DND-41 (cell line): ENCODE measurements around the gene SLC30A5.

Experiments
- EZH2 ChIP-seq: IDR thresholded peaks from 3 replicates; pipeline ENCODE4 v1.6.1; 2012; ENCODE audit warnings: borderline replicate concordance, low read depth, mild to moderate bottlenecking, moderate library complexity, low read length, inconsistent platforms; ENCODE audit not compliant: severe bottlenecking
- TF ChIP-seq, protein P1 (sequence below): IDR thresholded peaks from 2 replicates; pipeline ENCODE4 v1.5.1; 2012; ENCODE audit warnings: borderline replicate concordance, low read length, moderate library complexity, mild to moderate bottlenecking; ENCODE audit not compliant: poor library complexity, severe bottlenecking; ENCODE audit errors: extremely low read depth

DNA sequence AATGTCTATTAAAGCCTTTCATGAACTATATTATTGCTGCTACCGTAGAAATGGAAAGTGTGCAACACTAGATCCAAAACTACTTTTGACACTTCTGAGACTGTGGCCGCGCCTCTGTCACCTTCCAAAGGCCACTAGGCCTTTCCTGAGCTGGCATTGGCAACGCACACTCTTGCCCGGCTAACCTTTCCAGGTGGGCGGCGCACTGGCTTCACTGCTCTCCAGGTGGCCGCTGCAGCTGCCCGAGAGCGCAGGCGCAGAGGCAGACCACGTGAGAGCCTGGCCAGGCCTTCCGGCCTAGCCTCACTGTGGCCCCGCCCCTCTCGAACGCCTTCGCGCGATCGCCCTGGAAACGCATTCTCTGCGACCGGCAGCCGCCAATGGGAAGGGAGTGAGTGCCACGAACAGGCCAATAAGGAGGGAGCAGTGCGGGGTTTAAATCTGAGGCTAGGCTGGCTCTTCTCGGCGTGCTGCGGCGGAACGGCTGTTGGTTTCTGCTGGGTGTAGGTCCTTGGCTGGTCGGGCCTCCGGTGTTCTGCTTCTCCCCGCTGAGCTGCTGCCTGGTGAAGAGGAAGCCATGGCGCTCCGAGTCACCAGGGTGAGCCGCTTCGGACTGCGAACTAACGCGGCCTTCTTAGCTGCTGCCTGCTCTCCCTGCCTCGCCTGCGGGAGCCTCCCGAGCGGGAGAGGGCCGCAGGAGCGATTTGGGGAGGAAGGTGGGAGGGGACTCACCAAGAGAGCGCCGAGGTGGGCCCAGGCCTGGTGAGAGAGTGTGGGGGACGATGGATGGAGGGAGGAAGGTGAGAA, 73.1 kb downstream of the SLC30A5 start, which contains the start of gene CCNB1:
- no peak for TF ChIP-seq EZH2
- TF ChIP-seq, protein P1, sequence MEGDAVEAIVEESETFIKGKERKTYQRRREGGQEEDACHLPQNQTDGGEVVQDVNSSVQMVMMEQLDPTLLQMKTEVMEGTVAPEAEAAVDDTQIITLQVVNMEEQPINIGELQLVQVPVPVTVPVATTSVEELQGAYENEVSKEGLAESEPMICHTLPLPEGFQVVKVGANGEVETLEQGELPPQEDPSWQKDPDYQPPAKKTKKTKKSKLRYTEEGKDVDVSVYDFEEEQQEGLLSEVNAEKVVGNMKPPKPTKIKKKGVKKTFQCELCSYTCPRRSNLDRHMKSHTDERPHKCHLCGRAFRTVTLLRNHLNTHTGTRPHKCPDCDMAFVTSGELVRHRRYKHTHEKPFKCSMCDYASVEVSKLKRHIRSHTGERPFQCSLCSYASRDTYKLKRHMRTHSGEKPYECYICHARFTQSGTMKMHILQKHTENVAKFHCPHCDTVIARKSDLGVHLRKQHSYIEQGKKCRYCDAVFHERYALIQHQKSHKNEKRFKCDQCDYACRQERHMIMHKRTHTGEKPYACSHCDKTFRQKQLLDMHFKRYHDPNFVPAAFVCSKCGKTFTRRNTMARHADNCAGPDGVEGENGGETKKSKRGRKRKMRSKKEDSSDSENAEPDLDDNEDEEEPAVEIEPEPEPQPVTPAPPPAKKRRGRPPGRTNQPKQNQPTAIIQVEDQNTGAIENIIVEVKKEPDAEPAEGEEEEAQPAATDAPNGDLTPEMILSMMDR = peak; percentile 3
